Fibroblast of villous mesenchyme (primary cell): ENCODE measurements around the gene CTLA4. TPM values are rescaled to one million over a fixed set of nuclear protein-coding genes. Genes with fewer than 3 reads are reported as not detected.
"Not testable (repeated sequence)": the region's sequence is repeated elsewhere in the genome, so short reads cannot be mapped to it uniquely, and the experiment has no call there.

ENCODE experiments used
- DNase-seq: peaks from one replicate; pipeline ENCODE4 v3.0.0-alpha.2; 2010; ENCODE audit warnings: low read depth
- H3K4me3 ChIP-seq: 2 replicates; pipeline ENCODE4 v1.5.1; 2011; ENCODE audit warnings: low read depth, mild to moderate bottlenecking, low read length
- total RNA-seq: library from RNA; depleted of rRNA; stranded (reverse); fragments of >200 nt; gene quantifications from 2 replicates; pipeline ENCODE4 v1.2.3, GENCODE V29; 2012
- TF ChIP-seq, protein P1 (sequence below): IDR thresholded peaks from 2 replicates; pipeline ENCODE4 v1.5.1; 2012; ENCODE audit warnings: low read depth, mild to moderate bottlenecking, low read length; ENCODE audit not compliant: insufficient read depth

The CTLA4 gene
- total RNA-seq, 1 donor = not detected

DNA sequence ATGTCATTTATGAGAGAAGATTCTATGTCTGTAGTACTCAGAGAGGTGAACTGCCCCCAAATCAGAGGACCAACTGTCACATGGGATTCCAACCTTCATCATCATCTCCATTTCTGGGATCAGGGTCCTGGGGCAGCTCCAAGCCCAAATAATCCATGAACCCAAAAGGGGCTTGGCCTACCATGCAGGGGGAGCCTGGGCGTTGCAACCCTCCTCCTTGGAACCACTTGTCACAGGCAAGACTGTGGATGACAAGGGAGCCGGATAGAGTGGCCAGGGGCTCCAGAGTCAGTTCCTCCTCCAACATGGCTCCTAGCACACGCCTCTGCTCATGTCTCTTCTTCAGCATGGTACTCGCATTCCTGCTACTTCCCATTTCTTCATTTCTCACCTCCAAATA is 7.9 kb downstream of the CTLA4 start:
- TF ChIP-seq, protein P1, sequence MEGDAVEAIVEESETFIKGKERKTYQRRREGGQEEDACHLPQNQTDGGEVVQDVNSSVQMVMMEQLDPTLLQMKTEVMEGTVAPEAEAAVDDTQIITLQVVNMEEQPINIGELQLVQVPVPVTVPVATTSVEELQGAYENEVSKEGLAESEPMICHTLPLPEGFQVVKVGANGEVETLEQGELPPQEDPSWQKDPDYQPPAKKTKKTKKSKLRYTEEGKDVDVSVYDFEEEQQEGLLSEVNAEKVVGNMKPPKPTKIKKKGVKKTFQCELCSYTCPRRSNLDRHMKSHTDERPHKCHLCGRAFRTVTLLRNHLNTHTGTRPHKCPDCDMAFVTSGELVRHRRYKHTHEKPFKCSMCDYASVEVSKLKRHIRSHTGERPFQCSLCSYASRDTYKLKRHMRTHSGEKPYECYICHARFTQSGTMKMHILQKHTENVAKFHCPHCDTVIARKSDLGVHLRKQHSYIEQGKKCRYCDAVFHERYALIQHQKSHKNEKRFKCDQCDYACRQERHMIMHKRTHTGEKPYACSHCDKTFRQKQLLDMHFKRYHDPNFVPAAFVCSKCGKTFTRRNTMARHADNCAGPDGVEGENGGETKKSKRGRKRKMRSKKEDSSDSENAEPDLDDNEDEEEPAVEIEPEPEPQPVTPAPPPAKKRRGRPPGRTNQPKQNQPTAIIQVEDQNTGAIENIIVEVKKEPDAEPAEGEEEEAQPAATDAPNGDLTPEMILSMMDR = no peak
- H3K4me3 ChIP-seq = no peak overlapping the region
- DNase-seq = no peak

- TF ChIP-seq, protein P1 = no peak
- H3K4me3 ChIP-seq = no peak overlapping the region
- no peak for DNase-seq
These were observed 8.8 kb downstream of the CTLA4 start for GRCh38 chr2:203876328-203876727.

- no peak for DNase-seq
- H3K4me3 ChIP-seq = no peak overlapping the region
- TF ChIP-seq, protein P1 = no peak
These were observed 10.5 kb downstream of the CTLA4 start for GRCh38 chr2:203878063-203878462.

- no peak for DNase-seq
- TF ChIP-seq, protein P1 = no peak
- no peak overlapping the region for H3K4me3 ChIP-seq
These were observed 13.1 kb downstream of the CTLA4 start for GRCh38 chr2:203880557-203881125.

GRCh38 chr2:203881185-203881584 is 13.6 kb downstream of the CTLA4 start:
- not testable (repeated sequence) for DNase-seq, H3K4me3 ChIP-seq

DNA sequence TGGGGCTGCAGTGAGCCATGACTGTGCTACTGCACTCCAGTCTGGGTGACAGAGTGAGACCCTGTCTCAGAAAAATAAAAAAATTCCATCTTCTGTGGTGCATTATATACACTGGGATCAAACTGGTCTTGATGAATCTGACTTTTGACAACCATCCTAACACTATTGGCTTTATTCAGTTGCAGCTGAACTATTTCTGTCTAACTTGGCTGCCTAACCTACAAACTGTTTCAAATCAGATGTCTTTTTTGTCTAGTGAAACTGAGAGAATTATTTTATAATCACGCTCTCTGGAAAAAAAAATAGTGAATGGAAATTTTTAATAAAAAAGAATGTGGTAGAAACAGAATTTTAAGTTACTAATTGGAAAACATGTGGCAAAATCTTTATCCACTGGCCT is 15.0 kb downstream of the CTLA4 start:
- no peak for DNase-seq
- TF ChIP-seq, protein P1 = no peak
- H3K4me3 ChIP-seq = no peak overlapping the region

DNA sequence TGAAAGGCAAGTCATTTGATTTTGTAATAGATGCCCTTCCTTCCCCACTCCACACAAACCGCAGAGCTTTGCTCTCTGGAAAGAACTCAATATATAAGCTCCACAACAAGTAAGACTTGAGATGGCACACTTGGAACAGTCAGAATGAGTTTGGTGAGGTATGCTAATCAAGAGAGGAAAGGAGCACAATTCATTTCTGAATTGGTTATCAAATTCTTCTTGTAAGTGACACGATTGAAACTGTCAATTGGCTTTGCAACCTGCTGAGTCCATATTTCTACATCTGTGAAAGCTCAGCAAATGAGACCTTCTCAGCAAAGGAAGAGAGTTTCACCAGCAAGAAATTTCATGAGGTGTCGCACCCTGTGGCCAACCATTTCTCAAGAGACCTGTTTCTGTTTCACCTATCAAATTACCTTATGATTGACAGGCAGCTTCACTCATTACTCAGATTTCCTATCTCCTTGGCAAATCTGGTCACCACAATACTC is 19.1 kb downstream of the CTLA4 start:
- TF ChIP-seq, protein P1 = no peak
- H3K4me3 ChIP-seq = no peak overlapping the region

More for the DNA sequence above, 19.1 kb downstream of the CTLA4 start:
- DNase-seq = no peak
